ENCODE results near the gene SYVN1. TPM values are rescaled to one million over a fixed set of nuclear protein-coding genes. Genes with fewer than 3 reads are reported as not detected.

Gene SYVN1
- total RNA-seq: 232 and 238 TPM in 2 replicates

DNA sequence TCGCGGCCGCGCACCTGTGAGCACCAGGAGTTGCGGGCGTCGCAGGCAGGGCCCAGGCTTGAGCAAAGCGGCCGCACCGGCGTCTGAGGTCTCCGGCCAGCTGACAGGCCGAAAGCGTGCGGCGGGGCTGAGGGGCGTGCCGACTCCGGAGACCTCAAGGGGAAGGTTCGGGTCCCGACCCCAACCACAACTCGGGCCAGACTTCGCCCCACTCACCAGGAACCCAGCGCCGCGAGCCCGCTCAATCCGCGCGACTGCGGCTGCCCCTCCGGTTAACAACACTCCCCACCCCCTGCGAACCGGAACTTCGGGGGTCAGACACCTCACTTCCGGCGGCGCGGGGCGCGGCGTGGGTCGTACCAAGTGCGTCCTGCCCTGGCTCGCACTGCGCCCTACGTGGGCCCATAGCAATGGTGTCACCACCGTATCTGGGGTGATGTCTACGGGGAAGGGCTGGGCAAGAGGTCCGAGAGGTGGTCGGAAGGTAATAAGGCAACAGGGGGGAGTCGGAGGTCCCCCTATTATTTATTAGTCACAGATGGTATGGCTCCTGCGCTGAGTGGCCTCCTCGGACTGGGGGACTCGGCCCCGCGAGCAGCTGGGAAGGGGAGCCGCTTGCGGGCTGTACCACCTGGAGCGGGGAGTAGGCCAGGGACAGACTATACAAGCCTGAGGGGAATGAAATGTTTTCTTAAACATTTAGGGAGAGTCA, at the start of gene SYVN1:
Gene SYVN1, minus strand, starts transcription at position 280 of the 712 bp plus-strand sequence. CDS start 918 bp downstream, outside the sequence.
- Mint-ChIP-seq H3K4me3 (peak within 1 kb of the TSS; percentile 99), H3K27me3 (no peaks in the 10 kb centered on the region), H3K4me1 (peaks cover 66% of the 10 kb centered on the region), H3K36me3 (ENCODE audit: low read depth) (peaks cover 56% of the 10 kb centered on the region), H3K27ac (peak within 1 kb of the TSS; percentile 99), H3K9me3 (no peaks in the 10 kb centered on the region)
- ChIA-PET POLR2A (interaction anchor here (0.5 to 13.5 kb wide), 44 partner anchors 8 to 1346 kb away, joined by 3 to 546 read pairs (median 4); partner anchors contain the start of genes ARL2, CAPN1, CCDC85B and CDCA5), CTCF (interaction anchor here (1.1 to 8.6 kb wide), 6 partner anchors 9 to 120 kb away, joined by 3 to 54 read pairs (median 7); partner anchors contain the start of genes ARL2, CAPN1, FAU and MRPL49)
- peak; percentile 92 for DNase-seq
- ATAC-seq (ENCODE audit: low read depth): peak; percentile 46
- TF ChIP-seq, protein P1, sequence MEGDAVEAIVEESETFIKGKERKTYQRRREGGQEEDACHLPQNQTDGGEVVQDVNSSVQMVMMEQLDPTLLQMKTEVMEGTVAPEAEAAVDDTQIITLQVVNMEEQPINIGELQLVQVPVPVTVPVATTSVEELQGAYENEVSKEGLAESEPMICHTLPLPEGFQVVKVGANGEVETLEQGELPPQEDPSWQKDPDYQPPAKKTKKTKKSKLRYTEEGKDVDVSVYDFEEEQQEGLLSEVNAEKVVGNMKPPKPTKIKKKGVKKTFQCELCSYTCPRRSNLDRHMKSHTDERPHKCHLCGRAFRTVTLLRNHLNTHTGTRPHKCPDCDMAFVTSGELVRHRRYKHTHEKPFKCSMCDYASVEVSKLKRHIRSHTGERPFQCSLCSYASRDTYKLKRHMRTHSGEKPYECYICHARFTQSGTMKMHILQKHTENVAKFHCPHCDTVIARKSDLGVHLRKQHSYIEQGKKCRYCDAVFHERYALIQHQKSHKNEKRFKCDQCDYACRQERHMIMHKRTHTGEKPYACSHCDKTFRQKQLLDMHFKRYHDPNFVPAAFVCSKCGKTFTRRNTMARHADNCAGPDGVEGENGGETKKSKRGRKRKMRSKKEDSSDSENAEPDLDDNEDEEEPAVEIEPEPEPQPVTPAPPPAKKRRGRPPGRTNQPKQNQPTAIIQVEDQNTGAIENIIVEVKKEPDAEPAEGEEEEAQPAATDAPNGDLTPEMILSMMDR (IDR thresholded peaks at IDR 0.05): no peak
- intact Hi-C loops (cut with micrococcal nuclease): loop anchor here (5.0 kb wide), 3 partner anchors 198 to 438 kb away; partner anchors contain the start of genes DPF2, FAM89B, SF1 and ZNRD2

DNA sequence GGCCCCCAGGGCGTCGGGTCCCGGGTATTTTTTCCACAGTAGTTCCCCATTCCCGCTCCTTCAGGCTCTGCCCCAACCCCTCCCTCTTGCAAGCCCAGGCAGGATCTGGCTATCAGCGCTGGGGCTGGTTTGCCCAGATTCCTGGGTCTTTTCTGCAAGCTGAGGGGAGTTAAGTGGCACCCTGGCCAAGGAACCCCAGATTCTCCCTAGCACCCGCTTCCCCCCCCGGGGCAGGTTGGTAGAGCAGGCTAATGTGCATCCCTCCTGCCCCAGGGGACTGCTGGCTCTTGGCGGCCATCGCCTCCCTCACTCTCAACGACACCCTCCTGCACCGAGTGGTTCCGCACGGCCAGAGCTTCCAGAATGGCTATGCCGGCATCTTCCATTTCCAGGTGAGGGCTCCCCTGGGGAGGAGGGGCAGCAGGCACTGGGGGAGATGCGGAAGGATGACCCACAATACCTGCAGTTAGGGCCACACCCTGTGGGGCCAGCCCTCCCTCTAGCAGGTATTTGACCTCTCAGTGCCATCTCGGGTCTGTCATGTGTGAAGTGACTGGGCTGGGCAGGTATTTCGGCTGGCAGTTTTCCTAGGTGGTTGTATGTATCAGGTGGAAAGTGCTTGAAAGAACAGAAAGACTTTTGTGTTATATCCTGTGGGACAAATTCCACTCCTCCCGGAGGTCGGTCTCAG, 49.0 kb upstream of the SYVN1 start:
- TF ChIP-seq, protein P1 (IDR thresholded peaks at IDR 0.05): no peak
- Mint-ChIP-seq H3K4me3 (peak overlapping the region; percentile 28), H3K27me3 (no peaks in the 10 kb centered on the region), H3K36me3 (ENCODE audit: low read depth) (peaks cover 51% of the 10 kb centered on the region), H3K4me1 (peaks cover 21% of the 10 kb centered on the region), H3K27ac (peak overlapping the region; percentile 18), H3K9me3 (no peaks in the 10 kb centered on the region)
- intact Hi-C loops (cut with micrococcal nuclease): loop anchor here (5.0 to 10.0 kb wide), 2 partner anchors 79 to 339 kb away; partner anchors contain the start of genes CDC42BPG and POLA2
- ChIA-PET CTCF (no interaction called here), POLR2A (interaction anchor here (0.6 to 9.3 kb wide), 8 partner anchors 14 to 1619 kb away, joined by 3 to 163 read pairs (median 22); partner anchors contain the start of genes FAU, MRPL49, SYVN1 and TM7SF2)
- DNase-seq (no peak), ATAC-seq (ENCODE audit: low read depth) (no peak)

DNA sequence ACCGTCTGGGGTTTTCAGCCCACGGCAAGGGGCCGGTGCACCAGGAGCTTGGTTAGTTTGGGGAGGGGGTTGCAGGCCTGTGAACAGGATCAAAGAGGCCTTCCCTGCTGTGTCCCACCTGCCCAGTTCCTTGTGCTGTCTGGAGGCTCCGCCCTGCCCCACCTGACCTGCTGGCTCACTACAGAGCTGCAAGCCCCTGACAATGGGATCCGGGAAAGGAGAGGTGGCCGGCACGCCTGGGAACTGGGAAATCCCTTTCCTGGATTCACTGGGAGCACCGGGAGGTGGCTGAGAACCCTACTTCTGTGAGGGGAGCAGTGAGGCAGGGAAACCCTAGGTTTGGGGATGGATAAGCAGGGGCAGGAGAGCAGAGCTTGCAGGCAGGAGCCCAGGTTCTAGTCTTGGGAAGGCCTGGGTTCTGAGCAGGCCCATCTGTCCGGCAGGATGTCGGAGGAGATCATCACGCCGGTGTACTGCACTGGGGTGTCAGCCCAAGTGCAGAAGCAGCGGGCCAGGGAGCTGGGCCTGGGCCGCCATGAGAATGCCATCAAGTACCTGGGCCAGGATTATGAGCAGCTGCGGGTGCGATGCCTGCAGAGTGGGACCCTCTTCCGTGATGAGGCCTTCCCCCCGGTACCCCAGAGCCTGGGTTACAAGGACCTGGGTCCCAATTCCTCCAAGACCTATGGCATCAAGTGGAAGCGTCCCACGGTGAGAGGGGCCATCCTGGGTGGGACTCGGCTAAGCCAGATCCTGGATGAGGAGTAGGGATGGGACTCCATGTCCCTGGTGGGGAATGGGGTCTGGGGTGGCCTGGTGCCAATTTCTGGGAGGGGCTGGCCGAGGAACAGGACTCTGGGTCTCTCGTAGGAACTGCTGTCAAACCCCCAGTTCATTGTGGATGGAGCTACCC, 48.2 kb upstream of the SYVN1 start:
- ATAC-seq (ENCODE audit: low read depth): no peak
- intact Hi-C loops (cut with micrococcal nuclease): loop anchor here (5.0 to 10.0 kb wide), 2 partner anchors 80 to 338 kb away; partner anchors contain the start of genes CDC42BPG and POLA2
- no peak for DNase-seq

More for the DNA sequence above, 48.2 kb upstream of the SYVN1 start:
- CTCF ChIA-PET: interaction anchor here (1.2 to 4.2 kb wide), 5 partner anchors 43 to 133 kb away, joined by 4 to 54 read pairs (median 6); partner anchors contain the start of genes SYVN1 and TM7SF2
- Mint-ChIP-seq H3K27ac (peak overlapping the region; percentile 94), H3K4me3 (peak overlapping the region; percentile 94), H3K4me1 (peaks cover 21% of the 10 kb centered on the region), H3K36me3 (ENCODE audit: low read depth) (peaks cover 50% of the 10 kb centered on the region), H3K27me3 (no peaks in the 10 kb centered on the region), H3K9me3 (no peaks in the 10 kb centered on the region)
- TF ChIP-seq, protein P1 (IDR thresholded peaks at IDR 0.05): no peak
- POLR2A ChIA-PET: interaction anchor here (0.6 to 9.3 kb wide), 14 partner anchors 10 to 1620 kb away, joined by 3 to 163 read pairs (median 8); partner anchors contain the start of genes FAU, MRPL49, POLA2 and SYVN1
